NCI-H128 (cell line): ENCODE measurements around the gene POLE.

Experiments
- DNase-seq: peaks from one replicate; lab custom pipeline; 2025; ENCODE audit not compliant: unreplicated experiment; lab: John Stamatoyannopoulos, UW

The POLE gene

GRCh38 chr12:132653567-132654290, 33.4 kb downstream of the POLE start:
- no peak for DNase-seq

GRCh38 chr12:132651444-132652100, 35.6 kb downstream of the POLE start:
- no peak for DNase-seq

- no peak for DNase-seq
Measured at GRCh38 chr12:132649226-132649945, 37.8 kb downstream of the POLE start.

GRCh38 chr12:132648616-132649225, 38.4 kb downstream of the POLE start:
- no peak for DNase-seq

- no peak for DNase-seq
Measured at GRCh38 chr12:132647858-132648257, 39.3 kb downstream of the POLE start.

GRCh38 chr12:132646850-132647249, 40.3 kb downstream of the POLE start:
- DNase-seq: no peak

- no peak for DNase-seq
Measured at GRCh38 chr12:132642846-132643835, 44.0 kb downstream of the POLE start.

GRCh38 chr12:132641811-132642650, 45.1 kb downstream of the POLE start:
- DNase-seq: no peak

GRCh38 chr12:132640936-132641335, 46.2 kb downstream of the POLE start:
- DNase-seq: no peak

GRCh38 chr12:132639956-132640520, 47.1 kb downstream of the POLE start:
- no peak for DNase-seq

GRCh38 chr12:132638541-132639408, 48.4 kb downstream of the POLE start:
- DNase-seq: no peak

- DNase-seq: no peak
Measured at GRCh38 chr12:132637811-132638210, 49.3 kb downstream of the POLE start.

GRCh38 chr12:132635076-132635955, 51.8 kb downstream of the POLE start:
- no peak for DNase-seq

GRCh38 chr12:132634411-132634990, 52.6 kb downstream of the POLE start:
- DNase-seq: no peak

GRCh38 chr12:132633901-132634300, 53.2 kb downstream of the POLE start:
- DNase-seq: no peak

- DNase-seq: no peak
Measured at GRCh38 chr12:132633398-132633797, 53.7 kb downstream of the POLE start.
